ENCODE data around the gene NISCH. TPM values are rescaled to one million over a fixed set of nuclear protein-coding genes. Genes with fewer than 3 reads are reported as not detected.

The NISCH gene
- total and polyA plus RNA-seq, 2 donors (not counting 1 experiment from before 2014, with no cell fraction given): 130 to 169 TPM

GRCh38 chr3:52456169-52456799 is 880 bp downstream of the NISCH start:
- WGBS (ENCODE audit: insufficient coverage): 27% methylated on average over 6 of the region's 13 CpGs

More at GRCh38 chr3:52456169-52456799, 880 bp downstream of the NISCH start:
- Histone ChIP-seq H2AFZ (ENCODE audit: insufficient read depth, low read depth, low read length, poor library complexity, severe bottlenecking) (peak overlapping the region; percentile 97), H3K36me3 (replicated peaks in 1 of 2; ENCODE audit: control extremely low read depth in 1 of 2, control insufficient read depth in 1 of 2, extremely low read depth in 1 of 2, insufficient read depth in 2 of 2, low read length in 1 of 2) (peaks cover 1 to 18% of the 10 kb centered on the region in 2 experiments), H3K9me3 (ENCODE audit: control extremely low read depth in 1 of 3, control insufficient read depth in 2 of 3, insufficient read depth in 1 of 3, low read length in 2 of 3) (no peaks in the 10 kb centered on the region), H3K27ac (ENCODE audit: low read length in 2 of 2) (peak overlapping the region; percentile 79 to 92), H3K9ac (ENCODE audit: low read length) (peak overlapping the region; percentile 73), H3K4me3 (ENCODE audit: control extremely low read depth in 1 of 5, extremely low read depth in 1 of 5, insufficient read depth in 1 of 5, low read depth in 2 of 5, low read length in 4 of 5) (peak overlapping the region in 4 of 5 experiments; percentile 64 to 81 (median 76)), H3K4me2 (replicated peaks; ENCODE audit: low read depth, low read length, poor library complexity, severe bottlenecking) (peak overlapping the region; percentile 86), H3K79me2 (ENCODE audit: control insufficient read depth, insufficient read depth, low read length) (peaks cover 41% of the 10 kb centered on the region), H4K20me1 (ENCODE audit: control insufficient read depth, insufficient read depth, low read length, poor library complexity, severe bottlenecking) (no peaks in the 10 kb centered on the region), H3K4me1 (ENCODE audit: control insufficient read depth in 2 of 2, insufficient read depth in 2 of 2, low read length in 2 of 2) (peaks cover 16 to 27% of the 10 kb centered on the region in 2 donors), H3K27me3 (replicated peaks in 1 of 4; ENCODE audit: control extremely low read depth in 1 of 4, control insufficient read depth in 3 of 4, insufficient read depth in 4 of 4, low read length in 3 of 4) (no peaks in the 10 kb centered on the region)
- CTCF ChIA-PET: interaction anchor here (5.1 kb wide), 1 partner anchor 9 kb away, joined by 23 read pairs; the partner anchor contains the start of gene SEMA3G
- POLR2A ChIA-PET: no interaction called here
- H3K4me3 Mint-ChIP-seq: peak overlapping the region; percentile 88
- no peak for TF ChIP-seq CTCF (IDR thresholded peaks at IDR 0.05)
- no peak for TF ChIP-seq EZH2 (IDR thresholded peaks at IDR 0.05; ENCODE audit: borderline replicate concordance, insufficient read depth, low read depth, low read length, poor library complexity, severe bottlenecking)
- H3K4me1 Mint-ChIP-seq: peaks cover 38% of the 10 kb centered on the region
- no peaks in the 10 kb centered on the region for H3K9me3 Mint-ChIP-seq (ENCODE audit: insufficient read depth)
- no peaks in the 10 kb centered on the region for H3K27me3 Mint-ChIP-seq
- DNase-seq: peak; percentile 37
- ATAC-seq (ENCODE audit: low read depth): no peak
- intact Hi-C loops (cut with micrococcal nuclease): loop anchor here (5.0 kb wide), 2 partner anchors 229 to 231 kb away; partner anchors contain the start of genes GNL3, PBRM1 and TLR9
- H3K27ac Mint-ChIP-seq: peak overlapping the region; percentile 94
